A549 (cell line): ENCODE data around the gene RPS6KA3. TPM values are rescaled to one million over a fixed set of nuclear protein-coding genes. Genes with fewer than 3 reads are reported as not detected.

Experiments used
- ATAC-seq, 2 experiments: fragments of 200-7000 bp in 1 of 2; fragments of >200 bp in 1 of 2; cut with Nextera tagmentation in 1 of 2; cut with Tn5 transposase in 1 of 2; 3 replicates each; pipeline versions ENCODE4 v1.8.0 to v1.9.1; 2018 to 2020; ENCODE audit warnings: mild to moderate bottlenecking in 1 of 2, moderate library complexity in 1 of 2
- CTCF ChIA-PET: fragments of 300-600 bp; sonication (Branson Sonifier 250); formaldehyde crosslinking; extraction: SDS; loops from one replicate; lab custom pipeline; 2021; ENCODE audit warnings: antibody characterized with exemption, inconsistent platforms; lab: Yijun Ruan, JAX
- POLR2A ChIA-PET: fragments of 350-600 bp; formaldehyde crosslinking; extraction: SDS; loops from one replicate; lab custom pipeline; 2021; ENCODE audit warnings: antibody characterized with exemption, inconsistent platforms; lab: Yijun Ruan, JAX
- DNase-seq, 2 experiments: peaks; one replicate each; pipeline versions ENCODE4 v3.0.0 to v3.0.0-alpha.2; 2011 to 2016; ENCODE audit warnings: low read depth in 1 of 2, low spot score in 1 of 2
- FAIRE-seq: peaks from 2 replicates; lab custom pipeline; 2011; peaks lifted over from hg19 to GRCh38; lab: Jason Lieb, UNC
- H3K27ac ChIP-seq, 2 experiments: fragments of >200 bp; sonication (Bioruptor Twin); formaldehyde crosslinking; 3 replicates each; pipeline ENCODE4 v1.5.1; 2016 to 2017
- H3K4me1 ChIP-seq: fragments of >200 bp; sonication (Bioruptor Twin); formaldehyde crosslinking; 3 replicates; pipeline ENCODE4 v1.6.1; 2016
- H3K4me2 ChIP-seq: fragments of >200 bp; sonication (Bioruptor Twin); formaldehyde crosslinking; 3 replicates; pipeline ENCODE4 v1.6.1; 2016
- H3K4me3 ChIP-seq: fragments of >200 bp; sonication (Bioruptor Twin); formaldehyde crosslinking; 3 replicates; pipeline ENCODE4 v1.5.1; 2016
- H3K9me3 ChIP-seq: fragments of >200 bp; sonication (Bioruptor Twin); formaldehyde crosslinking; 3 replicates; pipeline ENCODE4 v1.6.1; 2016
- BHLHE40 ChIP-seq: IDR thresholded peaks from 2 replicates; pipeline ENCODE4 v1.6.1; 2012; ENCODE audit warnings: low read depth, low read length, inconsistent platforms
- ESRRA ChIP-seq: fragments of 150-350 bp; IDR thresholded peaks from 2 replicates; pipeline ENCODE4 v1.6.1; 2014; ENCODE audit warnings: mild to moderate bottlenecking, low read length, borderline replicate concordance
- FOSB ChIP-seq: fragments of 250-450 bp; sonication (Bioruptor Pico); IDR thresholded peaks from 2 replicates; pipeline ENCODE4 v1.5.0; 2020; ENCODE audit warnings: mild to moderate bottlenecking, moderate library complexity
- GATA3 ChIP-seq: IDR thresholded peaks from 2 replicates; pipeline ENCODE4 v1.6.1; 2012; ENCODE audit warnings: borderline replicate concordance
- HDAC2 ChIP-seq: fragments of 200-600 bp; sonication (generic); IDR thresholded peaks from 2 replicates; pipeline ENCODE4 v1.6.1; 2016
- HOXA7 ChIP-seq: fragments of 250-450 bp; sonication (Bioruptor Pico); IDR thresholded peaks from 2 replicates; pipeline ENCODE4 v1.5.0; 2020; ENCODE audit warnings: mild to moderate bottlenecking, moderate library complexity
- HOXB13 ChIP-seq: fragments of 250-450 bp; sonication (Bioruptor Pico); IDR thresholded peaks from 2 replicates; pipeline ENCODE4 v1.5.0; 2020; ENCODE audit warnings: low read depth, mild to moderate bottlenecking, moderate library complexity
- HOXB5 ChIP-seq: fragments of 250-450 bp; sonication (Bioruptor Pico); IDR thresholded peaks from 2 replicates; pipeline ENCODE4 v1.5.0; 2020; ENCODE audit warnings: mild to moderate bottlenecking, moderate library complexity
- JUNB ChIP-seq: fragments of >200 bp; sonication (Bioruptor Twin); formaldehyde crosslinking; IDR thresholded peaks from 2 replicates; pipeline ENCODE4 v1.6.1; 2016
- KDM1A ChIP-seq: fragments of 200-600 bp; sonication (generic); IDR thresholded peaks from 2 replicates; pipeline ENCODE4 v1.6.1; 2016; ENCODE audit warnings: low read depth, mild to moderate bottlenecking
- MYC ChIP-seq: IDR thresholded peaks from 2 replicates; pipeline ENCODE4 v1.6.1; 2012; ENCODE audit warnings: mild to moderate bottlenecking, inconsistent platforms, low read length, improper control_type of control experiment, borderline replicate concordance
- RARB ChIP-seq: fragments of 250-450 bp; sonication (Bioruptor Pico); IDR thresholded peaks from 2 replicates; pipeline ENCODE4 v1.8.0; 2021; ENCODE audit warnings: mild to moderate bottlenecking, moderate library complexity
- RFX5 ChIP-seq: fragments of 450-650 bp; IDR thresholded peaks from 2 replicates; pipeline ENCODE4 v1.7.1; 2014; ENCODE audit warnings: antibody characterized with exemption, mild to moderate bottlenecking, moderate library complexity
- SMC3 ChIP-seq: fragments of >200 bp; sonication (Bioruptor Twin); formaldehyde crosslinking; IDR thresholded peaks from 3 replicates; pipeline ENCODE4 v1.6.1; 2018; ENCODE audit warnings: inconsistent platforms
- SREBF2 ChIP-seq: fragments of 450-650 bp; IDR thresholded peaks from 2 replicates; pipeline ENCODE4 v1.6.1; 2014; ENCODE audit warnings: mild to moderate bottlenecking, moderate library complexity
- ZC3H11A ChIP-seq: fragments of 450-650 bp; IDR thresholded peaks from 2 replicates; pipeline ENCODE4 v1.6.1; 2014; ENCODE audit warnings: antibody characterized with exemption, mild to moderate bottlenecking
- ZNF302 ChIP-seq: fragments of 250-450 bp; sonication (Bioruptor Pico); IDR thresholded peaks from 2 replicates; pipeline ENCODE4 v1.9.0; 2021; ENCODE audit warnings: inconsistent platforms, mild to moderate bottlenecking, moderate library complexity
- ZSCAN20 ChIP-seq: fragments of 250-450 bp; sonication (Bioruptor Pico); IDR thresholded peaks from 2 replicates; pipeline ENCODE4 v1.8.0; 2022; ENCODE audit warnings: mild to moderate bottlenecking, moderate library complexity
- WGBS: methylation state at CpG from one replicate; pipeline ENCODE4 v1.1.6; 2017; ENCODE audit errors: missing lambda C conversion rate; 5-methylcytosine and 5-hydroxymethylcytosine counted together
- polyA plus RNA-seq, 4 experiments: library from polyadenylated mRNA; depleted of rRNA in 3 of 4; stranded (reverse); fragments of >200 nt; fragmentation: RNase III in 1 of 4; extraction: RNeasy Plus Mini Kit Qiagen cat#74134 plus additional on column Dnase treatment in 1 of 4; gene quantifications; 2 replicates in 3 of 4; 3 replicates in 1 of 4; pipeline ENCODE4 v1.2.3, GENCODE V29; 2011 to 2017
- TF ChIP-seq, protein P1 (sequence below): fragments of >200 bp; sonication (Bioruptor Twin); formaldehyde crosslinking; IDR thresholded peaks from 3 replicates; pipeline ENCODE4 v1.6.1; 2016
- TF ChIP-seq, protein P2 (sequence below): fragments of 150-350 bp; IDR thresholded peaks from 2 replicates; pipeline ENCODE4 v1.6.1; 2014; ENCODE audit warnings: low read depth, mild to moderate bottlenecking, low read length
- TF ChIP-seq, protein P3 (sequence below): fragments of 250-450 bp; sonication (Bioruptor Pico); IDR thresholded peaks from 2 replicates; pipeline ENCODE4 v1.5.0; 2021; ENCODE audit warnings: mild to moderate bottlenecking, moderate library complexity, borderline replicate concordance
- TF ChIP-seq, protein P4 (sequence below): fragments of 450-650 bp; IDR thresholded peaks from 2 replicates; pipeline ENCODE4 v1.6.1; 2014; ENCODE audit warnings: antibody characterized with exemption
- TF ChIP-seq, protein P5 (sequence below): fragments of 200-600 bp; sonication (generic); IDR thresholded peaks from 2 replicates; pipeline ENCODE4 v1.6.1; 2016; ENCODE audit warnings: antibody characterized with exemption, mild to moderate bottlenecking, moderate library complexity
- TF ChIP-seq, protein P6 (sequence below): fragments of >200 bp; sonication (Bioruptor Twin); formaldehyde crosslinking; IDR thresholded peaks from 2 replicates; pipeline ENCODE4 v1.6.1; 2016
- TF ChIP-seq, protein P7 (sequence below): fragments of >200 bp; sonication (Bioruptor Twin); formaldehyde crosslinking; IDR thresholded peaks from 3 replicates; pipeline ENCODE4 v1.5.1; 2016

RPS6KA3 gene
- polyA plus RNA-seq, 2 of the 4 experiments (the other 2 are of a cell fraction), result 41.1 to 117 TPM

DNA sequence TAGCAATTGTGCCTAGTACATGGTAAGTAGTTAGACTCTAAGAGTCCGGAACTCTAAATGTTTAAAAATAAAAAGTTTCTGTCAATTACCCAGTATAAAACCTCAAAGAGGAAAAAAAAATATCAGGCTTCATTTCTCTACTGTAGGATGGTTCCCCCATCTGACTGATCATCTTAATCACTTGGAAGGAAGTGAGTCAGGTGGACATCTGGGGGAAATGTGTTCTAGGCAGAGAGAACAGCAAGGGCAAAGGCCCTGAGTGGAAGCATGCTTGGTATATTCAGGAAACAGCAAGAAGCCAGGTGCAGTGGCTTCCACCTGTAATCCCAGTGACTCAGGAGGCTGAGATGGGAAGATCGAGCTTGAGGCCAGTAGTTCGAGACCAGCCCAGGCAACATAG is 122.2 kb downstream of the RPS6KA3 start:
- H3K9me3 ChIP-seq, result no peaks in the 10 kb centered on the region

DNA sequence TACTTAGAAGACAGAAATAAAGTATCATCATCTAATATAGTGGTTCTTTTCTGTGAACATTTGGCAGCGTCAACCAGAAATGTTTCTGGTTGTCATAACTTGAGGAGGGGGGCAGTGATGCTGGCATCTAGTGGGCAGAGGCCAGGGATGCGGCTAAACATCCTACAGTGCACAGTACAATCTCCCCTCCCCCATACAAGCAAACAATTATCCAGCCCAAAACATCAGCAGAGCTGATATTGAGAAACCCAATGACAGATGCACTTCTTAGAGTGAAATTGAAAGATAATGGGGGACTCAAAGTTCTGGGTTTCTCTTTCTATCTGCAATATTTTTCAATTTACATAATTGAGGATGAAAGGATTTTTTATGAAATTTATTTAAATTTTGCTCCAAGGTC is 123.1 kb downstream of the RPS6KA3 start:
- no peak overlapping the region for H3K4me3 ChIP-seq
- H3K4me1 ChIP-seq, result peaks cover 28% of the 10 kb centered on the region
- no peaks in the 10 kb centered on the region for H3K9me3 ChIP-seq
- ChIA-PET POLR2A (no interaction called here), CTCF (no interaction called here)
- no peak overlapping the region for H3K4me2 ChIP-seq
- no peak overlapping the region for H3K27ac ChIP-seq
- no peak for TF ChIP-seq HOXA7
- TF ChIP-seq SMC3, result no peak
- no peak for TF ChIP-seq ZNF302 (CRISPR knock-in tag)
- TF ChIP-seq GATA3, result no peak
- no peak for TF ChIP-seq HOXB13
- TF ChIP-seq, protein P1, sequence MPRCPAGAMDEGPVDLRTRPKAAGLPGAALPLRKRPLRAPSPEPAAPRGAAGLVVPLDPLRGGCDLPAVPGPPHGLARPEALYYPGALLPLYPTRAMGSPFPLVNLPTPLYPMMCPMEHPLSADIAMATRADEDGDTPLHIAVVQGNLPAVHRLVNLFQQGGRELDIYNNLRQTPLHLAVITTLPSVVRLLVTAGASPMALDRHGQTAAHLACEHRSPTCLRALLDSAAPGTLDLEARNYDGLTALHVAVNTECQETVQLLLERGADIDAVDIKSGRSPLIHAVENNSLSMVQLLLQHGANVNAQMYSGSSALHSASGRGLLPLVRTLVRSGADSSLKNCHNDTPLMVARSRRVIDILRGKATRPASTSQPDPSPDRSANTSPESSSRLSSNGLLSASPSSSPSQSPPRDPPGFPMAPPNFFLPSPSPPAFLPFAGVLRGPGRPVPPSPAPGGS, result no peak
- TF ChIP-seq, protein P2, sequence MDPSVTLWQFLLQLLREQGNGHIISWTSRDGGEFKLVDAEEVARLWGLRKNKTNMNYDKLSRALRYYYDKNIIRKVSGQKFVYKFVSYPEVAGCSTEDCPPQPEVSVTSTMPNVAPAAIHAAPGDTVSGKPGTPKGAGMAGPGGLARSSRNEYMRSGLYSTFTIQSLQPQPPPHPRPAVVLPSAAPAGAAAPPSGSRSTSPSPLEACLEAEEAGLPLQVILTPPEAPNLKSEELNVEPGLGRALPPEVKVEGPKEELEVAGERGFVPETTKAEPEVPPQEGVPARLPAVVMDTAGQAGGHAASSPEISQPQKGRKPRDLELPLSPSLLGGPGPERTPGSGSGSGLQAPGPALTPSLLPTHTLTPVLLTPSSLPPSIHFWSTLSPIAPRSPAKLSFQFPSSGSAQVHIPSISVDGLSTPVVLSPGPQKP, result no peak
- no peak for TF ChIP-seq KDM1A
- TF ChIP-seq, protein P3, sequence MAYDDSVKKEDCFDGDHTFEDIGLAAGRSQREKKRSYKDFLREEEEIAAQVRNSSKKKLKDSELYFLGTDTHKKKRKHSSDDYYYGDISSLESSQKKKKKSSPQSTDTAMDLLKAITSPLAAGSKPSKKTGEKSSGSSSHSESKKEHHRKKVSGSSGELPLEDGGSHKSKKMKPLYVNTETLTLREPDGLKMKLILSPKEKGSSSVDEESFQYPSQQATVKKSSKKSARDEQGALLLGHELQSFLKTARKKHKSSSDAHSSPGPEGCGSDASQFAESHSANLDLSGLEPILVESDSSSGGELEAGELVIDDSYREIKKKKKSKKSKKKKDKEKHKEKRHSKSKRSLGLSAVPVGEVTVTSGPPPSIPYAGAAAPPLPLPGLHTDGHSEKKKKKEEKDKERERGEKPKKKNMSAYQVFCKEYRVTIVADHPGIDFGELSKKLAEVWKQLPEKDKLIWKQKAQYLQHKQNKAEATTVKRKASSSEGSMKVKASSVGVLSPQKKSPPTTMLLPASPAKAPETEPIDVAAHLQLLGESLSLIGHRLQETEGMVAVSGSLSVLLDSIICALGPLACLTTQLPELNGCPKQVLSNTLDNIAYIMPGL (CRISPR knock-in tag), result no peak
- TF ChIP-seq, protein P4, sequence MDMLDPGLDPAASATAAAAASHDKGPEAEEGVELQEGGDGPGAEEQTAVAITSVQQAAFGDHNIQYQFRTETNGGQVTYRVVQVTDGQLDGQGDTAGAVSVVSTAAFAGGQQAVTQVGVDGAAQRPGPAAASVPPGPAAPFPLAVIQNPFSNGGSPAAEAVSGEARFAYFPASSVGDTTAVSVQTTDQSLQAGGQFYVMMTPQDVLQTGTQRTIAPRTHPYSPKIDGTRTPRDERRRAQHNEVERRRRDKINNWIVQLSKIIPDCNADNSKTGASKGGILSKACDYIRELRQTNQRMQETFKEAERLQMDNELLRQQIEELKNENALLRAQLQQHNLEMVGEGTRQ, result no peak
- TF ChIP-seq, all 56 proteins: peak for 0
- DNase-seq (peak in 1 of 2 experiments; percentile 24), FAIRE-seq (no peak), ATAC-seq (no peak)
- 60% methylated on average over 2 of the region's 2 CpGs for WGBS

More for the DNA sequence above, 122.2 kb downstream of the RPS6KA3 start:
- Histone ChIP-seq H3K4me2 (no peak overlapping the region), H3K27ac (no peak overlapping the region)
- no peak for TF ChIP-seq MYC
- no peak for TF ChIP-seq FOSB (CRISPR knock-in tag)
- TF ChIP-seq HOXB5 (CRISPR knock-in tag), result no peak
- TF ChIP-seq, protein P5, sequence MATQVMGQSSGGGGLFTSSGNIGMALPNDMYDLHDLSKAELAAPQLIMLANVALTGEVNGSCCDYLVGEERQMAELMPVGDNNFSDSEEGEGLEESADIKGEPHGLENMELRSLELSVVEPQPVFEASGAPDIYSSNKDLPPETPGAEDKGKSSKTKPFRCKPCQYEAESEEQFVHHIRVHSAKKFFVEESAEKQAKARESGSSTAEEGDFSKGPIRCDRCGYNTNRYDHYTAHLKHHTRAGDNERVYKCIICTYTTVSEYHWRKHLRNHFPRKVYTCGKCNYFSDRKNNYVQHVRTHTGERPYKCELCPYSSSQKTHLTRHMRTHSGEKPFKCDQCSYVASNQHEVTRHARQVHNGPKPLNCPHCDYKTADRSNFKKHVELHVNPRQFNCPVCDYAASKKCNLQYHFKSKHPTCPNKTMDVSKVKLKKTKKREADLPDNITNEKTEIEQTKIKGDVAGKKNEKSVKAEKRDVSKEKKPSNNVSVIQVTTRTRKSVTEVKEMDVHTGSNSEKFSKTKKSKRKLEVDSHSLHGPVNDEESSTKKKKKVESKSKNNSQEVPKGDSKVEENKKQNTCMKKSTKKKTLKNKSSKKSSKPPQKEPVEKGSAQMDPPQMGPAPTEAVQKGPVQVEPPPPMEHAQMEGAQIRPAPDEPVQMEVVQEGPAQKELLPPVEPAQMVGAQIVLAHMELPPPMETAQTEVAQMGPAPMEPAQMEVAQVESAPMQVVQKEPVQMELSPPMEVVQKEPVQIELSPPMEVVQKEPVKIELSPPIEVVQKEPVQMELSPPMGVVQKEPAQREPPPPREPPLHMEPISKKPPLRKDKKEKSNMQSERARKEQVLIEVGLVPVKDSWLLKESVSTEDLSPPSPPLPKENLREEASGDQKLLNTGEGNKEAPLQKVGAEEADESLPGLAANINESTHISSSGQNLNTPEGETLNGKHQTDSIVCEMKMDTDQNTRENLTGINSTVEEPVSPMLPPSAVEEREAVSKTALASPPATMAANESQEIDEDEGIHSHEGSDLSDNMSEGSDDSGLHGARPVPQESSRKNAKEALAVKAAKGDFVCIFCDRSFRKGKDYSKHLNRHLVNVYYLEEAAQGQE, result no peak
- TF ChIP-seq ZSCAN20, result no peak
- TF ChIP-seq JUNB, result no peak
- no peak for TF ChIP-seq ZNF302 (CRISPR knock-in tag)
- TF ChIP-seq ESRRA, result no peak
- no peak for TF ChIP-seq HDAC2
- TF ChIP-seq, protein P3 (CRISPR knock-in tag), result no peak
- TF ChIP-seq BHLHE40, result no peak
- TF ChIP-seq ZC3H11A, result no peak
- TF ChIP-seq, protein P6, sequence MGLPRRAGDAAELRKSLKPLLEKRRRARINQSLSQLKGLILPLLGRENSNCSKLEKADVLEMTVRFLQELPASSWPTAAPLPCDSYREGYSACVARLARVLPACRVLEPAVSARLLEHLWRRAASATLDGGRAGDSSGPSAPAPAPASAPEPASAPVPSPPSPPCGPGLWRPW, result no peak
- TF ChIP-seq RFX5, result no peak
- TF ChIP-seq, protein P7, sequence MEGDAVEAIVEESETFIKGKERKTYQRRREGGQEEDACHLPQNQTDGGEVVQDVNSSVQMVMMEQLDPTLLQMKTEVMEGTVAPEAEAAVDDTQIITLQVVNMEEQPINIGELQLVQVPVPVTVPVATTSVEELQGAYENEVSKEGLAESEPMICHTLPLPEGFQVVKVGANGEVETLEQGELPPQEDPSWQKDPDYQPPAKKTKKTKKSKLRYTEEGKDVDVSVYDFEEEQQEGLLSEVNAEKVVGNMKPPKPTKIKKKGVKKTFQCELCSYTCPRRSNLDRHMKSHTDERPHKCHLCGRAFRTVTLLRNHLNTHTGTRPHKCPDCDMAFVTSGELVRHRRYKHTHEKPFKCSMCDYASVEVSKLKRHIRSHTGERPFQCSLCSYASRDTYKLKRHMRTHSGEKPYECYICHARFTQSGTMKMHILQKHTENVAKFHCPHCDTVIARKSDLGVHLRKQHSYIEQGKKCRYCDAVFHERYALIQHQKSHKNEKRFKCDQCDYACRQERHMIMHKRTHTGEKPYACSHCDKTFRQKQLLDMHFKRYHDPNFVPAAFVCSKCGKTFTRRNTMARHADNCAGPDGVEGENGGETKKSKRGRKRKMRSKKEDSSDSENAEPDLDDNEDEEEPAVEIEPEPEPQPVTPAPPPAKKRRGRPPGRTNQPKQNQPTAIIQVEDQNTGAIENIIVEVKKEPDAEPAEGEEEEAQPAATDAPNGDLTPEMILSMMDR, result no peak
- TF ChIP-seq SREBF2, result no peak
- TF ChIP-seq RARB (CRISPR knock-in tag), result no peak
- TF ChIP-seq, all 56 proteins: peak for 0
- no peak for DNase-seq
- no peak for ATAC-seq
- no peak for FAIRE-seq
- no peak overlapping the region for H3K4me3 ChIP-seq
- 92% methylated on average over 3 of the region's 3 CpGs for WGBS
- peaks cover 18% of the 10 kb centered on the region for H3K4me1 ChIP-seq
- POLR2A ChIA-PET, result no interaction called here
- CTCF ChIA-PET, result no interaction called here
